ENCODE results near the gene RBP3.

RBP3 gene

GRCh38 chr10:47397256-47397655 is 49.1 kb downstream of the RBP3 start:
- DNase-seq (ENCODE audit: low read depth in 2 of 3, low spot score in 2 of 3): no peak

- no peak for DNase-seq (ENCODE audit: low read depth in 2 of 3, low spot score in 2 of 3)
These were observed 52.1 kb downstream of the RBP3 start for GRCh38 chr10:47400251-47400650.

- DNase-seq (ENCODE audit: low read depth in 2 of 3, low spot score in 2 of 3): no peak
These were observed 52.6 kb downstream of the RBP3 start for GRCh38 chr10:47400786-47401185.

GRCh38 chr10:47401210-47401609 is 53.0 kb downstream of the RBP3 start:
- no peak for DNase-seq (ENCODE audit: low read depth in 2 of 3, low spot score in 2 of 3)

GRCh38 chr10:47401874-47402640 is 53.9 kb downstream of the RBP3 start:
- no peak for DNase-seq (ENCODE audit: low read depth in 2 of 3, low spot score in 2 of 3)

GRCh38 chr10:47402641-47403301 is 54.6 kb downstream of the RBP3 start:
- DNase-seq (ENCODE audit: low read depth in 2 of 3, low spot score in 2 of 3): no peak

- DNase-seq (ENCODE audit: low read depth in 2 of 3, low spot score in 2 of 3): no peak
These were observed 55.5 kb downstream of the RBP3 start for GRCh38 chr10:47403446-47404318.

- DNase-seq (ENCODE audit: low read depth in 2 of 3, low spot score in 2 of 3): no peak
These were observed 56.3 kb downstream of the RBP3 start for GRCh38 chr10:47404446-47404845.

- no peak for DNase-seq (ENCODE audit: low read depth in 2 of 3, low spot score in 2 of 3)
These were observed 56.8 kb downstream of the RBP3 start for GRCh38 chr10:47404937-47405336.

- no peak for DNase-seq (ENCODE audit: low read depth in 2 of 3, low spot score in 2 of 3)
These were observed 57.8 kb downstream of the RBP3 start for GRCh38 chr10:47405857-47406547.

- no peak for DNase-seq (ENCODE audit: low read depth in 2 of 3, low spot score in 2 of 3)
These were observed 58.3 kb downstream of the RBP3 start for GRCh38 chr10:47406548-47406869.

- no peak for DNase-seq (ENCODE audit: low read depth in 2 of 3, low spot score in 2 of 3)
These were observed 58.9 kb downstream of the RBP3 start for GRCh38 chr10:47406870-47407691.
